Measurements from ENCODE around the gene CMKLR1.

DNA sequence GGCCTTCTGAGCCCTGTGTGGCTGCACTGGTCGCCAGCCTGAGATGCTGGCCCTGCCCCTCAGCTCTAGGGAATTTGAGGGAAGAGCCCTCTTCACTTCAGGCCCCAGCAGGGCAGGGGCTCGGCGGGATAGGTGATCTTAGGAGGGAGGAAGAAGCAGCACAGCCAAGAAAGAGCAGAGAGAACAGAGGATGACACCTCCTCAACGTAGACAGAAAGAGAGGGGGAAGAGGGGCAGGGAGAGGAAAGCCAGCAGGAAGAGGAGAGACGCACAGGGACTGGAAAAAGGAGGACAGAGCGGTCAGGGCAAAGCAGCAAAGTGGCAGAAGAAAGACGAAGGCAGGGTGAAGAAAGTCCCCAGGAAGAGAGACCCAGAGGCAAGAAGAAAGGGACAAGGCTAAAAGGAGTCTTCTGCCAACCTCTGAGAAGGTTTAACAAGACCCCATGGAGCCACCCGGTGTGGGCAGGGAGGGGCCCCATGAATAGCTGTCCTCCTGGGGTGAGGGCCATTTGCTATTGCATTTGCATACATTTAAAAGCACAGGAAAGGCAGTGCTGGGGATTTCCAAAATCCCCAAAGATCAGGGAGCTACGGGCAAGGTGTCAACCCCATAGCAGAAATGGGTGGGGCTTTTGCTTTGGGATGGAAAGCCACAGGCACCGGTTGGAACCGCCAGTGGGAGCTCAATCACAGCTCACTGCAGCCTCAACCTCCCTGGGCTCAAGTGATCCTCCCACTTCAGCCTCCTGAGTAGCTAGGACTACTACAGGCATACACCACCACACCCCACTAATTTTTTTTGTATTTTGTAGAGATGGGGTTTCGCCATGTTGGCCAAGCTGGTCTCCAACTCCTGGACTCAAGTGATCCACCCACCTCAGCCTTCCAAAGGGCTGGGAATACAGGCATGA is 22.7 kb downstream of the CMKLR1 start:
- TF ChIP-seq, protein P1, sequence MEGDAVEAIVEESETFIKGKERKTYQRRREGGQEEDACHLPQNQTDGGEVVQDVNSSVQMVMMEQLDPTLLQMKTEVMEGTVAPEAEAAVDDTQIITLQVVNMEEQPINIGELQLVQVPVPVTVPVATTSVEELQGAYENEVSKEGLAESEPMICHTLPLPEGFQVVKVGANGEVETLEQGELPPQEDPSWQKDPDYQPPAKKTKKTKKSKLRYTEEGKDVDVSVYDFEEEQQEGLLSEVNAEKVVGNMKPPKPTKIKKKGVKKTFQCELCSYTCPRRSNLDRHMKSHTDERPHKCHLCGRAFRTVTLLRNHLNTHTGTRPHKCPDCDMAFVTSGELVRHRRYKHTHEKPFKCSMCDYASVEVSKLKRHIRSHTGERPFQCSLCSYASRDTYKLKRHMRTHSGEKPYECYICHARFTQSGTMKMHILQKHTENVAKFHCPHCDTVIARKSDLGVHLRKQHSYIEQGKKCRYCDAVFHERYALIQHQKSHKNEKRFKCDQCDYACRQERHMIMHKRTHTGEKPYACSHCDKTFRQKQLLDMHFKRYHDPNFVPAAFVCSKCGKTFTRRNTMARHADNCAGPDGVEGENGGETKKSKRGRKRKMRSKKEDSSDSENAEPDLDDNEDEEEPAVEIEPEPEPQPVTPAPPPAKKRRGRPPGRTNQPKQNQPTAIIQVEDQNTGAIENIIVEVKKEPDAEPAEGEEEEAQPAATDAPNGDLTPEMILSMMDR (IDR thresholded peaks at IDR 0.05; ENCODE audit: insufficient read depth, low read length) = no peak
- no peak for TF ChIP-seq POLR2AphosphoS5 (IDR thresholded peaks at IDR 0.05; ENCODE audit: low read depth)
- no peak for TF ChIP-seq GABPA (IDR thresholded peaks at IDR 0.05; ENCODE audit: low read depth)
- TF ChIP-seq, protein P2, sequence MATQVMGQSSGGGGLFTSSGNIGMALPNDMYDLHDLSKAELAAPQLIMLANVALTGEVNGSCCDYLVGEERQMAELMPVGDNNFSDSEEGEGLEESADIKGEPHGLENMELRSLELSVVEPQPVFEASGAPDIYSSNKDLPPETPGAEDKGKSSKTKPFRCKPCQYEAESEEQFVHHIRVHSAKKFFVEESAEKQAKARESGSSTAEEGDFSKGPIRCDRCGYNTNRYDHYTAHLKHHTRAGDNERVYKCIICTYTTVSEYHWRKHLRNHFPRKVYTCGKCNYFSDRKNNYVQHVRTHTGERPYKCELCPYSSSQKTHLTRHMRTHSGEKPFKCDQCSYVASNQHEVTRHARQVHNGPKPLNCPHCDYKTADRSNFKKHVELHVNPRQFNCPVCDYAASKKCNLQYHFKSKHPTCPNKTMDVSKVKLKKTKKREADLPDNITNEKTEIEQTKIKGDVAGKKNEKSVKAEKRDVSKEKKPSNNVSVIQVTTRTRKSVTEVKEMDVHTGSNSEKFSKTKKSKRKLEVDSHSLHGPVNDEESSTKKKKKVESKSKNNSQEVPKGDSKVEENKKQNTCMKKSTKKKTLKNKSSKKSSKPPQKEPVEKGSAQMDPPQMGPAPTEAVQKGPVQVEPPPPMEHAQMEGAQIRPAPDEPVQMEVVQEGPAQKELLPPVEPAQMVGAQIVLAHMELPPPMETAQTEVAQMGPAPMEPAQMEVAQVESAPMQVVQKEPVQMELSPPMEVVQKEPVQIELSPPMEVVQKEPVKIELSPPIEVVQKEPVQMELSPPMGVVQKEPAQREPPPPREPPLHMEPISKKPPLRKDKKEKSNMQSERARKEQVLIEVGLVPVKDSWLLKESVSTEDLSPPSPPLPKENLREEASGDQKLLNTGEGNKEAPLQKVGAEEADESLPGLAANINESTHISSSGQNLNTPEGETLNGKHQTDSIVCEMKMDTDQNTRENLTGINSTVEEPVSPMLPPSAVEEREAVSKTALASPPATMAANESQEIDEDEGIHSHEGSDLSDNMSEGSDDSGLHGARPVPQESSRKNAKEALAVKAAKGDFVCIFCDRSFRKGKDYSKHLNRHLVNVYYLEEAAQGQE (IDR thresholded peaks at IDR 0.05; ENCODE audit: insufficient replicate concordance, low read depth) = no peak
